A172 (cell line): ENCODE data around the gene TACR2. TPM values are rescaled to one million over a fixed set of nuclear protein-coding genes. Genes with fewer than 3 reads are reported as not detected.

Experiments used
- DNase-seq: peaks from one replicate; pipeline ENCODE4 v3.0.0-alpha.2; 2015; ENCODE audit warnings: low spot score
- total RNA-seq: library from RNA; depleted of rRNA; stranded (reverse); fragments of >200 nt; shearing (Covaris generic); gene quantifications from 2 replicates; pipeline ENCODE4 v1.2.3, GENCODE V29; 2014; rRNA removed

Gene TACR2
- total RNA-seq, result not detected in 2 replicates

DNA sequence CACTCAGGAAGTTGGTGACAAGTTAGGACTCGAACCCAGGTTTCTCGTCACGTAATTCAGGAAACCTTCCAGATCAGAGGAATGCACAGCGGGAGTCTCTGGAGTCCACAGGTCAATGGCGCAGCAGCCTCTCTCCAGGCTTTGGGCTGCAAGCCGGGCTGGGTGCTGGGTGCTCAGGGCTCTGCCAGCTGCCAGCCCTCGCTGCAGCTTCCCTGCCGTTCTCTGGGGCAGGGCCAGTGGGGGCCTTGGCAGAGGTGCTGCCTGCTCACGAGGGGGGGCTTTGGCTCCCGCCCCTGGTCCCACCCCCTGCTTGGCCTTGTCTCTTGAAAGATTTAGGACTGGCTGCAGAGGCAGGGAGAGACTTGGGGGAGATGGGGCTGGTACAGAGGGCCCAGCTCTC lies at the start of gene TACR2:
Gene TACR2 (minus strand): TSS at position 224 of the 400 bp plus-strand sequence. CDS start 595 bp downstream, outside the sequence.
- no peak for DNase-seq

- DNase-seq, result no peak
These were observed 49.4 kb upstream of the TACR2 start for GRCh38 chr10:69466158-69466490.

DNA sequence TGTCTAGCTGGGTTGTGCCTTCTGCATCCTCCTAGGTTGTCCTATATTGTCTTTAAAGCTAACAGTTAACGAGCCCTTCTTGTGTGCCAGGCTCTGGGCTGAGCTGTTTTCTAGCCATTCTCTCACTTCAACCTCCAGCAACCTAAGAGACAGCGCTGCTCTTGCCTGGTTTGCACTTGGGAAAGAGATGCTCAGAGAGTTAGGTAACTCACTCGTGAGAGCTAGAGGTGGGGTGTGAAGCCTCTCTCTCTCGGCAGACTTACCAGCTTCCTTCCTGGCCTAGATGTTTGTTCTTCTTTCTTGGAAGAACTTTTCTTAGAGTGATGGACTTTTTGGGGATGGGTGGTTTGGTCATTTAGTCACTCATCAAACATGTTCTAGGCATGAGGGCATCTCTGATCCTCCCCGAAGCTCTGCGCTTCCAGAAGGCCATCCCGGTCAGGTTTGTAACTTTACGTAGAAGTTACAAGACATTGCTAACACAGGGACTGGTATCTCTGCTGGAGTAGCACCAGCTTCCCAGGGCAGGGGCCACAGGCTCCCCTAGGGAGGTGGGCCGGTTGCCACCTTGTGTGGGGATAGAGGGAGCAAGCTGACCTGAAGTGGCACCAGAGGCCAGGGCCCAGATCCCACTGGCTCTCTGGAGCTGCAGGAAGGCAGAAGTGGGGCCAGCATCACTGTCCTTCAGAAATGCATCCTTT lies 48.9 kb upstream of the TACR2 start:
- DNase-seq, result no peak

DNA sequence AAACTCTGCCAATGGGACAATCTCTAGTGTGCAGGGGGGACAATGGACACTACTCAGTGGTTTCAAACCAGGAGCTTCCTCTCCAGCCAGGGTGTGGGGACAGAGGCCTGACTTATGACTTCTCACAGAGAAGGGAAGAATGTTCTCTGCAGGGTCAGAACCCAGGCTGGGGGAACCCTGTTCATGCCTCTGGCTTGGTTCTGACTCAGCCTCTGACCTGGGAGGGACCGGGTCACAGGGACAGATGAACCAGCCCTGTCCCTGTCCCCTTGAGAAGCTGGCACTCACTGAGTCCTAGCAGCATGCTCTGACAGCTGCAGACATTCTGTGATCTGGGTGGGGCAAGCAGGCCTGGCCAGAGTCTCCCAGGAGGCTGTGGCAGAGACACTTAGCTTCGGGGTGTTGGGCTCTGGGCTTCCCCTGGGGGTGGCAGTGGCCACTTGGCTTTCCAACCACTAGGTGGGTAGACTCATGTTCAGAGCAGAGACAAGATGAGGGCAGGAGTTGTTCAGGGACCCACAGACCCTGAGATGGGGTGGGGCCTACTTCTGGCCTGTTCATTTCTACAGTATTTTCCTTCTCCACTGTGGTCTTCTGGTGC lies 48.2 kb upstream of the TACR2 start:
- DNase-seq, result no peak

DNA sequence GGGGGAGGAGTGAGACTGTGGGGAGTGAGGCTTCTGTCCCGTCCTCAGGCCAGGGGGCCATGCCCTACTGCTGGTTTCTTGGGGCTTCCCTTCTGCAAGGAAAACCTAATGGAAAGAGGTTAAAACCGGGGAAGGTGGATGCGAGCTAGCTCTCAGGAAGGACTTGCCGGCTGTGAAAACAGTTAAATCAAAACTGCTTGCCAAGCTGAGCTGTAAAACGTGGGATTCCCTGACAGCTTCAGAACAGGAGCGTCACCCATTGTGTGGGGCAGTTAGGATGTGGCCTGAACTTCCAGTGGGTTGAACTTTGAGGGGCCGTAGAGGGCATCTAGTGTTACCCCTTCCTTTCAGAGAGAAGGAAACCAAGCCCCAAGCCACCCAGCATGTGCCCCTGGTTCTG lies 47.7 kb upstream of the TACR2 start:
- DNase-seq, result no peak

DNA sequence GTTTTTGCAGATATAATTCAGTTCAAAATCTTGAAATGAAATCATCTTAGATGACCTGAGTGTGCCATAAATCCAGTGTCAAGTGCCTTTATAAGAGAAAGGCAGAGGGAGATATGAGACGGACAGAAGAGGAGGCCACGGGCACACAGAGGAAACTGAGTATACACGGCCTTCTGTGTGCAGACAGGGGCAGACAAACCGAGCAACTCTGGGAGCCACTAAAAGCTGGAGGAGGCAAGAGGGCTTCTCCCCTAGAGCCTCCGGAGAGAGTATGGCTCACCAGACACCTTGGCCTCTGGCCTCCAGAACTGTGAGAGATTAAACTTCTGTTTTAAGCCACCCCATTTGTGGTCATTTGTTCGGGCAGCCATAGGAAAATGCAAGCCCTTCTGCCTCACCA lies 47.2 kb upstream of the TACR2 start:
- no peak for DNase-seq

DNA sequence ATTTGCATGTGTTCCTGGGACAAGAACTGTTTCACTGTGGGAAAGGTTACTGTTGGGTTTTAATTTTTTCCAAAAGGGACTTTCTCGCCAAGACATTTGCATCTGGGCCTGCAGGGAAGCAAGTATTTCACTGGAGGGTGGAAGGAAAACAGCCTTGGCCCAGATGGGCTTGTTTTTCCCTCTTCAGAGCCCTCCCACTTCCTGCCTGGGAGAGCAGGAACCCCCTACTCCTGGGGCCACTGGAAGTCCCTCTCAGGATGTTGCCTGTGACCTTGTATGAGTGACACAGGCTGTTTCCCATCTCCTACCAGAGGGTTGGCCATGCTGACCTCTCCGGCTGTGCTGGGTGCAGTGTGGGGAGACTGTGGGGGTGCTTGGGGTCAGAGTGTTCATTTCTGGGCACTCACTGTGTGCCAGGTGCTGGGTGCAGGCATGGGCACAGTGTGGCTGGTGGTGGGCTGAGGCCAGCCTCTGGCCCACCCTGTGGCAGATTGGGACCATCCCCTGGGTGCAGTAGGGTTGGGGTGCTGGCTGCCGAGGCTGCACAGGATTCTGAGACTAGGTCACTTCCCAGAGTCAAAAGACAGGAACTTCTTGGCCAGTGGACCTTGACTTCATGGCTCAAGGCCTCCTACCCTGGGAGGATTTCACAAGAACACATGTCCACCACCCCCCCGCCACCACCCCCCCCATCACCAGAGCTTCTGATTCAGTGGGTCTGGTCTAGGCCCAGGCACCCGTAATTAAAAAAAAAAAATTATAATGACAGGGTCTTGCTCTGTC lies 44.7 kb upstream of the TACR2 start:
- DNase-seq, result no peak

DNA sequence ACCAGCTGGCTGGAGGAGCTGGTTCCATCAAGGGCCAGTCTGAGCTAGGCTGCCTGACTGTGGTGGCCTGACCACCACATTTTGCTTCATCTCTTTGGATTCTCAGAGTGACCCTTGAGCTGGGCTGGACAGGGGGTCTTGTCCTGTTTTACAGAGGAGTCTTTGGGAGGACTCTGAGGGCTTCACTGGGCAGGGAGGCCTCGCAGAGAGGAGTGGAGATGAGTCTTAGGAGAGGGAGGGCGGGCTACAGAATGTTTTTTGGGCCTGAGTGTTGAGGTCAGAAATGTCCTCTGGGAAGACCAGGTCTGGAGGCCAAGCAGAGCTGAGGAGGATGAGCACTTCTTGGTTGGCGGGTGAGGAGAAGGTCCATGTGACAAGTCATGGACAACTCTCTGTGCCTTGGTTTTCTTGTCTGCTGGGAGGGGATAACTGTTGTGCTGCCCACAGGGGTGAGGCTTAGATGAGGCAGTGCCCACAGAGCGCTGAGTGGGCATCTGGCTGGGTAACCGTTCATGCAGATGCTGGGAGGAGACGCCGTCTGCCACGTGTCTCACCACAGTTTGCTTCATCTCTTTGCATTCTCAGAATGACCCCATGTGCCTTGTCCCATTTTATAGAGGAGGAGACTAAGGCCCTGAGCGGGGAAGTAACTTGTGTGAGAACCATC lies 44.0 kb upstream of the TACR2 start:
- no peak for DNase-seq

DNA sequence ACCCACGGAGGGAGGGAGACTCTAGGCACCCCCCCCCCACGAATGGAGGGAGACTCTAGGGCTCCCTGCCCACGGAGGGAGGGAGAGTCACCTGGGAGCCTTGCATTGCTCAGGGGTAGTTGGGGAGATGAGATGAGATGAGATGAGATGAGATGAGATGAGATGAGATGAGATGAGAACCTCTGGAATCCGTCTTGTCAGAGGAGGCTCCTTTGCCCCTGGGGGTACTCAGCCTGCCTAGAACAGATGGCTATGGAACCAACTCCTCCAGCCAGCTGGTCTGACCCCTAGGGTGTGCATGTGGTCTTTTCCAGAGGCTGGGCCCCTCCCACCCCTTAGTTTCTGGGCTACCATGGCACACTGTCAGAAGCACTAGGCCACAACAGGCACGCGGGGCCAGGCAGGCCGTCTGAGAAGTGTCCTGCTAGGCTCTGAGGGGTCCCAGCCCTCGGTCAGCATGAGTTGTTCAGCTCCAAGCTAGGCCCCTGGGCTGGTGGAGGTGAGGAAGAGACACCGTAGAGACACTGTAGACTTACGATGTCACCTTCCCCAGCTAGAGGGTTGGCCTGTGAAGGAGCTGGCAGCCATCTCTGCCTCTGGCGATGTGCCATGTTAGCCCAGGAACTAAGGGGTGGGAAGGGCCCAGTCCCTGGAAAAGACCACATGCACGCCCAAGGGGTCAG lies 43.3 kb upstream of the TACR2 start:
- no peak for DNase-seq

DNA sequence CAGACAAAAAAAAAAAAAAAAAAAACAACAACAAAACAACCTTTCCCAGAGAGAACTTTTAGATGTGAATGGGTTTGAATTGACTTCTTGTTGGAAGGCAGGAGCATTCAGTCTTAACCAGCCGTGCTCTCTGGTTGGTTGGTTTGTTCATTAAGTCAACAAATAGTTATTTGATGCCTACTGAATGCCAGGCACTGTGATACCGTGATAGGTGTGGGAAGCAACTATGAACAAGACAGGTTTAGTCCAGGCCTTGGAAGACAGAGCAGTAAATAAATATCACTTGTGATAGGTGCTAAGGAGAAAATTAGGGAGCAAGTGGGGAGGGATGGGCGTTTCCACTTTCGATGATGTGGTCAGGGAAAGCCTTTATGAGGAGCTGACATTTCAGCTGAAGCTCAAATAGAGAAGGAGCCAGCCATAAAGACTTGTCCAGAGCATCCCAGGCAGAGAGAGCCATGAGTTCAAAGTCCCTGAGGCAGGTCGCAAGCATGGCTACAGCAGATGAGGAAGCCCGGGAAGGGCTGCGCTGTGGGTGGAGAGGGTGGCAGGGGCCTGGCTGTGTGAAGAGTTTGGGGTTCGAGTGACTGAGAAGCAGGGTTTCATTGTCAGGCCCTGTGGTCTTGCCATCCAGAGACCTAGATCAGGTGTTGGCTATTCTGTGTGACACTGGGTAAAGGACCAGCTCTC lies 42.5 kb upstream of the TACR2 start:
- DNase-seq, result no peak

- peak; percentile 51 for DNase-seq
These were observed 41.8 kb upstream of the TACR2 start for GRCh38 chr10:69458430-69459100.

DNA sequence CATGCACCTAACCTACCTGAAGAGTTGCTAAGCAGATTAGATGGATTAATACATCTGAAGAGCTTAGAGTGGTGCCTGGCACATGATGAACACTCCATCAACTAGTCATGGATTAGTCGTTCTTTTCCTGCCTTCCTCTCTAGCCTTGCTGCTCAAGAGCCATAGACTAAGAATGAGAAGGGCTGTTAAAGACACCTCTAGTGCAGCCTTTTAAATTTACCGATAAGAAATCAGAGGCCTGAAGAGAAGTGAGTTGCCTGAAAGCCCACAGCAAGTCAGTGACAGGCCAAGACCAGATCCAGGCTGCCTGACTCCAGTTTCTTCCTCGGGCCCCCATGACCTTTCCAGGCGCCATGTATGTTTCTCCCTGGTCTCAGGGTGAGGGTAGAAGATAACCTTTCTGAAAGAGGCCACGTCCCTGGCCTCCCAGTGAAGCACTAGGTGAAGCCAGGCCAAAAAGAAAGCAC lies 41.1 kb upstream of the TACR2 start:
- no peak for DNase-seq

DNA sequence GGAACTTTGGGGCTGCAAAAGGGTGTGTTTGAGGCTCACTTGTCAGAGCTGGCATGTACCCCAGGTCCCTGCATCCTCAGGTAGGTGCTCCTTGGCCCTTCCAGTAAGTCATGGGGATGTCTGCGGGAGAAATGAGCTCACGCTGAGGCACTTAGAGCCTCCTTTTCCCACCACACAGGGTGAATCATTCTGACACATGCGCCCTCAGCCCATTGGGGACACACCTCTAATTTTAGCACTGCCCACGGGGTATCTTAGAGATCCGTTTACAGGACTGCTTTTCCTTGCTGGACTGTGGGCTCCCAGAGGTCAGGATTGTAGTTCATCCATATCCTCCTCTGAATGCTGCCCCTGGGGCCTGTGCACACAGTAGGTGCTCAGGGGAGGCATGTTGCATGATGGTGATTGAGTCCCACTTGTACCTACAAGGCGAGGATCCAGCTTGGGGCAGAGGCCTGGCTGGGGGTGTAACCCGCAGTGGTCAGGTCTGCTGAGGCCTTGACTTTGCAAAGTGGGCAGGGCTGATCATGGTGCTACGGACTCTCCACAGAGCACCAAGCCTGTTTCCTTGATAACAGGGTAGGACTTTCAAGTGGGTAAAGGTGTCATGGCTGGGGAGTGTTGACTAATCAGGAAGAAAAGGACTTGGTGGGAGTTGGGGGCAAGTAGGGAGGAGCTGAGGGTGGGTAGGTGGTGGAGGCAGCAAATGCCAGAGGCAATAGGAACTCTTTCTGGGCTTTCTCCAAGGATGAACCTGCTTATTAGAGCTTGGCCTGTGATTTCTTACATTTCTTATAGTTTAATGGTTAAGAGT lies 40.4 kb upstream of the TACR2 start:
- peak; percentile 84 for DNase-seq

DNA sequence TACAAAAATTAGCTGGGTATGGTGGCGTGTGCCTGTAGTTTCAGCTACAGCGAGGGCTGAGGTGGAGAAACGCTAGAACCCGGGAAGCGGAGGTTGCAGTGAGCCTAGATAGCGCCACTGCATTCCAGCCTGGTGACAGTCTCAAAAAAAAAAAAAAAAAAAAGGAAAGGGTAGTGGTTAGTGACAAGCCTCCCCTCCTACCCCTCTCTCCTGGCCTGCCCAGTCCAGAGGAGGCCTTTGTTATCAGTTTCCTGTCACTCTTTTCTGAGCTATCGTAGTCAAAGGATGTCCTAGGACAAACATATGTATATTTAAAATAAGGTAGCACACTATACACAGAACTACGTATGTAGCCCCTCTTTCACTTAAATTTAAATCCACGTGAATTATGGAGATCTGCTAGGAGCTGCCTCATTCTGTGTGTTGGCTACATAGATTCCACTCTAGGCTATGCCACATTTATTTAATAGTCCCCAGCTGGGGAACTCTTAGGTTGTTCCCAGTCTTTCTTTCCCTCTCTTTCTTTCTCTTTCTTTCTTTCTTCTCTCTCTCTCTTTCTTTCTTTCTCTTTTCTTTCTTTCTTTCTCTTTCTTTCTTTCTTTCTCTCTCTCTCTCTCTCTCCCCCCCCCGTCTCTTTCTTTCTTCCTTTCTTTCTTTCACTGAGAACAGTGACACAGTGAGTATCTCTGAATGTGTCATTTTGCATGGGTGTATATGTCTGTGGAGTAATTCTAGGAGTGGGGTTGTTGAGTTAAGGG lies 38.5 kb upstream of the TACR2 start:
- no peak for DNase-seq

DNA sequence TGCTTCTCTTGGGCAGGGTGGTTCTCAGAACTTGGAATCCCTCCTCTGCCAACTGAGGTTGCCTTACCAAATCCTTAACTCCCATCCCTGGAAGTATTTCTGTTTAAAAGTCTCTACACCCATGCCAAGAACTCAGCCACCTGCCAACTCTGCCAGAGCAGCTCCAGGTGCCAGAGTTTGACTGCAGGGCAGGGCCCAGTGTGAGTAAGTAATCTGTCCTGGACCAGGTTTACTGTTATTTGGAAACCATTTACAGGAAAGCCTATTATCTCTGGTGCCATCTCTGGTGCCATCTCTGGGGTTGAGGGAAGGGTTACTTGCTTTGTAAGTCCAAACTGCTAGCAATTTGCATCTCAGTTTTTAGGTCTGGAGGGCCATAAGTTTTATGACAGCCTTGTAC lies 37.1 kb upstream of the TACR2 start:
- no peak for DNase-seq

GRCh38 chr10:69452676-69453415 lies 36.1 kb upstream of the TACR2 start:
- DNase-seq, result no peak

GRCh38 chr10:69451784-69452251 lies 35.1 kb upstream of the TACR2 start:
- no peak for DNase-seq

GRCh38 chr10:69451209-69451783 lies 34.6 kb upstream of the TACR2 start, which contains the start of gene TSPAN15:
Gene TSPAN15, plus strand, starts transcription at chr10:69451465. Its CDS starts 130 bp downstream, at chr10:69451595.
- peak; percentile 64 for DNase-seq
